Endothelial cell of umbilical vein (primary cell): ENCODE measurements around the gene NPIPA2. TPM values are rescaled to one million over a fixed set of nuclear protein-coding genes. Genes with fewer than 3 reads are reported as not detected.
"Not testable (repeated sequence)": the region's sequence is repeated elsewhere in the genome, so short reads cannot be mapped to it uniquely, and the experiment has no call there.

Experiments
- BruUV-seq: library from RNA; stranded (reverse); fragments of 400-500 nt; replicated peaks from 2 replicates; lab custom pipeline; 2021; lab: Mats Ljungman, UMichigan
- CTCF ChIA-PET: fragments of 300-600, 350-600 bp; sonication (Branson Sonifier 250); formaldehyde crosslinking; loops from one replicate; lab custom pipeline; 2021; ENCODE audit warnings: antibody characterized with exemption, inconsistent platforms; lab: Charles Lee
- POLR2A ChIA-PET: fragments of 300-600, 350-600 bp; sonication (Branson Sonifier 250); formaldehyde crosslinking; loops from one replicate; lab custom pipeline; 2021; ENCODE audit warnings: antibody characterized with exemption, inconsistent platforms; lab: Charles Lee
- DNase-seq: peaks from one replicate; pipeline ENCODE4 v3.0.0-alpha.2; 2011; ENCODE audit warnings: low read depth, low spot score
- FAIRE-seq: peaks from 2 replicates; lab custom pipeline; 2011; peaks lifted over from hg19 to GRCh38; lab: Jason Lieb, UNC
- H2AFZ ChIP-seq: 2 replicates; pipeline ENCODE4 v1.6.0; 2012; ENCODE audit warnings: low read depth, low read length, control low read depth, inconsistent platforms
- H3K27ac ChIP-seq: 2 replicates; pipeline ENCODE4 v1.5.1; 2011; ENCODE audit warnings: low read depth, mild to moderate bottlenecking, control low read depth, low read length, moderate library complexity; ENCODE audit not compliant: insufficient read depth
- H3K27me3 ChIP-seq, 2 experiments: 2 replicates each; pipeline versions ENCODE4 v1.6.0 to v1.6.1; 2011; ENCODE audit warnings: low read length in 2 of 2, mixed read lengths in 1 of 2; ENCODE audit not compliant: control insufficient read depth in 2 of 2, insufficient read depth in 2 of 2
- H3K36me3 ChIP-seq, 2 experiments: 2 replicates in 1 of 2; 3 replicates in 1 of 2; pipeline ENCODE4 v1.5.1; 2011; ENCODE audit warnings: low read length in 2 of 2, mild to moderate bottlenecking in 1 of 2, moderate library complexity in 1 of 2; ENCODE audit not compliant: control insufficient read depth in 2 of 2, insufficient read depth in 2 of 2; ENCODE audit errors: extremely low read depth in 1 of 2
- H3K4me1 ChIP-seq: 3 replicates; pipeline ENCODE4 v1.5.1; 2011; ENCODE audit warnings: mild to moderate bottlenecking, low read length; ENCODE audit not compliant: control insufficient read depth, insufficient read depth; ENCODE audit errors: extremely low read depth
- H3K4me2 ChIP-seq: 2 replicates; pipeline ENCODE4 v1.6.1; 2011; ENCODE audit warnings: low read length, control low read depth, mixed read lengths; ENCODE audit not compliant: insufficient read depth
- H3K4me3 ChIP-seq, 3 experiments: fragments of 200-600 bp in 1 of 3; sonication (generic), shearing (Covaris generic) in 1 of 3; replicated peaks in 1 of 3; 2 replicates each; pipeline ENCODE4 v1.5.1; 2011 to 2016; ENCODE audit warnings: control low read depth in 3 of 3, low read length in 3 of 3, mild to moderate bottlenecking in 2 of 3, inconsistent platforms in 1 of 3, low read depth in 1 of 3, moderate library complexity in 1 of 3; ENCODE audit not compliant: insufficient read depth in 1 of 3
- H3K79me2 ChIP-seq: 2 replicates; pipeline ENCODE4 v1.6.0; 2012; ENCODE audit warnings: low read length, inconsistent platforms; ENCODE audit not compliant: control insufficient read depth, insufficient read depth
- H3K9ac ChIP-seq: replicated peaks from 2 replicates; pipeline ENCODE3; 2011; ENCODE audit warnings: low read length, control low read depth; ENCODE audit not compliant: insufficient read depth; ENCODE audit errors: extremely low read depth
- H3K9me1 ChIP-seq: replicated peaks from 3 replicates; pipeline ENCODE4 v1.6.0; 2011; ENCODE audit warnings: mild to moderate bottlenecking, low read length; ENCODE audit not compliant: control insufficient read depth, insufficient read depth; ENCODE audit errors: extremely low read depth
- H3K9me3 ChIP-seq: replicated peaks from 2 replicates; pipeline ENCODE4 v1.5.1; 2012; ENCODE audit warnings: low read length, inconsistent platforms; ENCODE audit not compliant: control insufficient read depth, insufficient read depth
- H4K20me1 ChIP-seq: replicated peaks from 2 replicates; pipeline ENCODE3; 2011; ENCODE audit warnings: mild to moderate bottlenecking, low read length; ENCODE audit not compliant: control insufficient read depth, insufficient read depth; ENCODE audit errors: extremely low read depth
- dilution Hi-C: fragments of 300-500 bp; cut with MboI; formaldehyde crosslinking; loops from one replicate; pipeline ENCODE4 v1.15.0; 2019; ENCODE audit warnings: low sequenced_read_pairs; ENCODE audit not compliant: extremely low pct_ligation_motif_present
- intact Hi-C: fragments of 100-400 bp; cut with micrococcal nuclease; formaldehyde crosslinking; loops from one replicate; pipeline ENCODE4 v1.10.0; 2022
- polyA plus RNA-seq, 4 experiments: library from polyadenylated mRNA; depleted of rRNA in 3 of 4; stranded (reverse) in 3 of 4; unstranded in 1 of 4; fragments of >200 nt; gene quantifications; 2 replicates each; pipeline versions ENCODE4 v1.2.1 to v1.2.3, GENCODE V29; 2011 to 2012; ENCODE audit warnings: missing spikeins in 1 of 4
- total RNA-seq: library from RNA; stranded (reverse); gene quantifications from 2 replicates; pipeline ENCODE4 v1.2.3, GENCODE V29; 2021

NPIPA2 gene
- total and polyA plus RNA-seq, 2 donors (not counting 3 experiments of a cell fraction or from before 2014, with no cell fraction given): 1.1 to 6.9 TPM

DNA sequence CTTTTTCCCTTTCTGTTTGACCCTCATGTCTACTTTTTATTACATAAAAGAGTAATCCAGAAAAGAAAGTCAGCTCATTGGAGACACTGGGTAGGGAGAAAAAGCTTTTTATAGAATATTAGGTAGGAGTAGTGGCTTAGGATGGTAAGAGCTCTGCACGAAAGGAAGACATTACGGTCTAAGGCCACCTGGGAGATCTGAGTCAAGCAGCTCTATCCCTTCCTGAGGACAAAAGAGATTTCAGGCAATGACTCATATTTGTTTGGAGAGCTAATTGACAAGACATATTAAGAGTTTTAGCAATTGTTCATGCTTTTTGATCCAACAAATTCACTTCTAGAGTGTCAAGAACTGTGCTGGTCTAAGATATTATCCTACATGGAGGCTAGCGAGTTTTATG is 71.6 kb downstream of the NPIPA2 start:
- H3K79me2 ChIP-seq, H3K4me2 ChIP-seq, CTCF ChIA-PET, H2AFZ ChIP-seq, H4K20me1 ChIP-seq, intact Hi-C loops, H3K4me1 ChIP-seq, H3K9me3 ChIP-seq, FAIRE-seq, POLR2A ChIA-PET, dilution Hi-C loops, BruUV-seq, H3K27me3 ChIP-seq, H3K27ac ChIP-seq, H3K36me3 ChIP-seq, DNase-seq, H3K9ac ChIP-seq, H3K4me3 ChIP-seq, H3K9me1 ChIP-seq: not testable (repeated sequence)

Other genes starting within 250 kb of the NPIPA2 start
- gene PARN, start 112.3 kb upstream of the NPIPA2 start, total RNA-seq: 22.3 and 24.6 TPM in 2 replicates
- 11.3 and 16.9 TPM in 2 replicates for gene PARN, start 112.3 kb upstream of the NPIPA2 start, polyA plus RNA-seq
- gene BFAR, start 109.6 kb upstream of the NPIPA2 start, total RNA-seq: 73.5 and 84.6 TPM in 2 replicates
- gene BFAR, start 109.6 kb upstream of the NPIPA2 start, polyA plus RNA-seq: 49.8 and 57.3 TPM in 2 replicates
- not detected in 2 replicates for gene PLA2G10, start 48.2 kb upstream of the NPIPA2 start, total RNA-seq
- 0.18 and 0.25 TPM in 2 replicates for gene PLA2G10, start 48.2 kb upstream of the NPIPA2 start, polyA plus RNA-seq
- 1.4 and 3.0 TPM in 2 replicates for gene NPIPA3, start 39.1 kb upstream of the NPIPA2 start, total RNA-seq
- gene NPIPA3, start 39.1 kb upstream of the NPIPA2 start, polyA plus RNA-seq: 2.2 and 4.8 TPM in 2 replicates
- 137 and 148 TPM in 2 replicates for gene NOMO1, start 91.2 kb downstream of the NPIPA2 start, total RNA-seq
- gene NOMO1, start 91.2 kb downstream of the NPIPA2 start, polyA plus RNA-seq: 138 and 140 TPM in 2 replicates
- gene NPIPA1, start 194.9 kb downstream of the NPIPA2 start, total RNA-seq: 81.6 and 96.1 TPM in 2 replicates
- gene NPIPA1, start 194.9 kb downstream of the NPIPA2 start, polyA plus RNA-seq: 53.2 and 58.1 TPM in 2 replicates
- gene PDXDC1, start 232.5 kb downstream of the NPIPA2 start, total RNA-seq: 59.3 and 78.9 TPM in 2 replicates
- 38.9 and 44.6 TPM in 2 replicates for gene PDXDC1, start 232.5 kb downstream of the NPIPA2 start, polyA plus RNA-seq